ENCODE results near the gene HRH2. TPM values are rescaled to one million over a fixed set of nuclear protein-coding genes. Genes with fewer than 3 reads are reported as not detected.

Gene HRH2
- total and polyA plus RNA-seq, 2 donors (not counting 1 experiment from before 2014, with no cell fraction given): 0.03 TPM; not detected in 1

GRCh38 chr5:175610898-175611297, 47.0 kb upstream of the HRH2 start:
- H3K4me1 ChIP-seq (ENCODE audit: control insufficient read depth, extremely low read depth, insufficient read depth, low read length): no peaks in the 10 kb centered on the region
- H4K20me1 ChIP-seq (ENCODE audit: control insufficient read depth, extremely low read depth, insufficient read depth, low read length): no peaks in the 10 kb centered on the region
- TF ChIP-seq CTCF (conservative IDR thresholded peaks at IDR 0.05 in 1 of 2, IDR thresholded peaks at IDR 0.05 in 1 of 2; ENCODE audit: low read depth in 1 of 2, low read length in 2 of 2): no peak
- no peak for TF ChIP-seq EZH2 (IDR thresholded peaks at IDR 0.05; ENCODE audit: low read length, missing control alignments)
- H3K27ac ChIP-seq (ENCODE audit: insufficient read depth, low read length): no peak overlapping the region
- no peak overlapping the region for H2AFZ ChIP-seq (ENCODE audit: low read length)
- no peak for DNase-seq (ENCODE audit: low read depth in 2 of 2)
- no peaks in the 10 kb centered on the region for H3K36me3 ChIP-seq (ENCODE audit: control insufficient read depth, insufficient read depth, low read length)
- H3K79me2 ChIP-seq (ENCODE audit: control insufficient read depth, insufficient read depth, low read length): no peaks in the 10 kb centered on the region
- no peak overlapping the region for H3K4me2 ChIP-seq (ENCODE audit: extremely low read depth, insufficient read depth, low read length)
- H3K27me3 ChIP-seq (ENCODE audit: control insufficient read depth, insufficient read depth, low read length): no peaks in the 10 kb centered on the region
- H3K4me3 ChIP-seq (replicated peaks in 1 of 4; ENCODE audit: control extremely low read depth in 1 of 4, insufficient read depth in 1 of 4, low read depth in 3 of 4, low read length in 4 of 4): no peak overlapping the region
- no peak overlapping the region for H3K9ac ChIP-seq (ENCODE audit: insufficient read depth, low read length)
- H3K9me3 ChIP-seq (ENCODE audit: control insufficient read depth, insufficient read depth, low read depth, low read length): no peaks in the 10 kb centered on the region

GRCh38 chr5:175614223-175614815, 43.6 kb upstream of the HRH2 start:
- Histone ChIP-seq H3K4me3 (replicated peaks in 1 of 4; ENCODE audit: control extremely low read depth in 1 of 4, insufficient read depth in 1 of 4, low read depth in 3 of 4, low read length in 4 of 4) (no peak overlapping the region), H3K9me3 (ENCODE audit: control insufficient read depth, insufficient read depth, low read depth, low read length) (no peaks in the 10 kb centered on the region), H3K4me2 (ENCODE audit: extremely low read depth, insufficient read depth, low read length) (no peak overlapping the region), H3K27me3 (ENCODE audit: control insufficient read depth, insufficient read depth, low read length) (no peaks in the 10 kb centered on the region), H3K79me2 (ENCODE audit: control insufficient read depth, insufficient read depth, low read length) (no peaks in the 10 kb centered on the region), H3K27ac (ENCODE audit: insufficient read depth, low read length) (no peak overlapping the region), H3K36me3 (ENCODE audit: control insufficient read depth, insufficient read depth, low read length) (no peaks in the 10 kb centered on the region), H3K9ac (ENCODE audit: insufficient read depth, low read length) (no peak overlapping the region), H2AFZ (ENCODE audit: low read length) (no peak overlapping the region), H3K4me1 (ENCODE audit: control insufficient read depth, extremely low read depth, insufficient read depth, low read length) (no peaks in the 10 kb centered on the region), H4K20me1 (ENCODE audit: control insufficient read depth, extremely low read depth, insufficient read depth, low read length) (no peaks in the 10 kb centered on the region)
- DNase-seq (ENCODE audit: low read depth in 2 of 2): no peak
- TF ChIP-seq EZH2 (IDR thresholded peaks at IDR 0.05; ENCODE audit: low read length, missing control alignments) (no peak), CTCF (conservative IDR thresholded peaks at IDR 0.05 in 1 of 2, IDR thresholded peaks at IDR 0.05 in 1 of 2; ENCODE audit: low read depth in 1 of 2, low read length in 2 of 2) (no peak)

DNA sequence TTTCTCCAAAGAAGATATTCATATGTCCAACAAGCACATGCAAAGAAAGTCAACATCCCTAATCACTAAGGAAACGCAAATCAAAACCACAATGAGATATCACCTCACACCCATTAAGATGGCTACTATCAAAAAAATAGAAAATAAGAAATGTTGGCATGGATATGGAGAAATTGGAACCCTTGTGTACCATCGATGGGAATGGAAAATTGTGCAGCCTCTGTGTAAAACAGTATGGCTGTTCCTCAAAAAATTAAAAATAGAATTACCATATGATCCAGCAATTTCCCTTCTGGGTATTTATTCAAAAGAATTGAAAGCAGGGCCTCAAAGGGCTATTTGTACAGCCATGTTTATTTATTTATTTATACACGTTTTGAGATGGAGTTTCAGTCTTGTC, 43.0 kb upstream of the HRH2 start:
- H3K9me3 ChIP-seq (ENCODE audit: control insufficient read depth, insufficient read depth, low read depth, low read length): no peaks in the 10 kb centered on the region
- H2AFZ ChIP-seq (ENCODE audit: low read length): no peak overlapping the region
- H3K36me3 ChIP-seq (ENCODE audit: control insufficient read depth, insufficient read depth, low read length): no peaks in the 10 kb centered on the region
- H3K9ac ChIP-seq (ENCODE audit: insufficient read depth, low read length): no peak overlapping the region
- no peaks in the 10 kb centered on the region for H3K79me2 ChIP-seq (ENCODE audit: control insufficient read depth, insufficient read depth, low read length)
- H3K4me1 ChIP-seq (ENCODE audit: control insufficient read depth, extremely low read depth, insufficient read depth, low read length): no peaks in the 10 kb centered on the region
- no peak for DNase-seq (ENCODE audit: low read depth in 2 of 2)
- no peak overlapping the region for H3K27ac ChIP-seq (ENCODE audit: insufficient read depth, low read length)
- no peak overlapping the region for H3K4me2 ChIP-seq (ENCODE audit: extremely low read depth, insufficient read depth, low read length)
- no peaks in the 10 kb centered on the region for H4K20me1 ChIP-seq (ENCODE audit: control insufficient read depth, extremely low read depth, insufficient read depth, low read length)
- no peaks in the 10 kb centered on the region for H3K27me3 ChIP-seq (ENCODE audit: control insufficient read depth, insufficient read depth, low read length)
- no peak for TF ChIP-seq CTCF (conservative IDR thresholded peaks at IDR 0.05 in 1 of 2, IDR thresholded peaks at IDR 0.05 in 1 of 2; ENCODE audit: low read depth in 1 of 2, low read length in 2 of 2)
- no peak overlapping the region for H3K4me3 ChIP-seq (replicated peaks in 1 of 4; ENCODE audit: control extremely low read depth in 1 of 4, insufficient read depth in 1 of 4, low read depth in 3 of 4, low read length in 4 of 4)

Measured in fibroblast of lung (primary cell).